IMR-90 (cell line): Measurements from ENCODE around the gene PARVG. TPM values are rescaled to one million over a fixed set of nuclear protein-coding genes. Genes with fewer than 3 reads are reported as not detected.

Experiments
- ATAC-seq: fragments of 200-7000 bp; cut with Tn5 transposase; 2 replicates; pipeline ENCODE4 v1.9.1; 2020; ENCODE audit warnings: low read depth, mild to moderate bottlenecking, moderate library complexity
- BruUV-seq: library from RNA; stranded (reverse); fragments of 400-500 nt; replicated peaks from 2 replicates; lab custom pipeline; 2021; lab: Mats Ljungman, UMichigan
- CTCF ChIA-PET: fragments of 300-600 bp; formaldehyde crosslinking; extraction: SDS; loops from one replicate; lab custom pipeline; 2021; ENCODE audit warnings: antibody characterized with exemption; lab: Yijun Ruan, JAX
- POLR2A ChIA-PET: fragments of 300-600 bp; sonication (Branson Sonifier 250); formaldehyde crosslinking; loops from one replicate; lab custom pipeline; 2022; ENCODE audit warnings: antibody characterized with exemption; ENCODE audit not compliant: unreplicated experiment; lab: Charles Lee
- DNase-seq: peaks from one replicate; pipeline ENCODE4 v3.0.0; 2013
- H2AFZ ChIP-seq: replicated peaks from 2 replicates; pipeline ENCODE3; 2013; ENCODE audit warnings: low read length, mild to moderate bottlenecking; ENCODE audit not compliant: poor library complexity
- H2AK5ac ChIP-seq: 2 replicates; pipeline ENCODE4 v1.6.1; 2013; ENCODE audit warnings: low read depth, low read length, inconsistent platforms
- H2AK9ac ChIP-seq: replicated peaks from 2 replicates; pipeline ENCODE3; 2013; ENCODE audit warnings: mild to moderate bottlenecking, low read depth, low read length, moderate library complexity; ENCODE audit not compliant: poor library complexity
- H2BK120ac ChIP-seq: 2 replicates; pipeline ENCODE4 v1.6.1; 2013; ENCODE audit warnings: low read depth, low read length, inconsistent platforms
- H2BK15ac ChIP-seq: 3 replicates; pipeline ENCODE4 v1.6.1; 2013; ENCODE audit warnings: low read depth, low read length, inconsistent platforms
- H2BK20ac ChIP-seq: 2 replicates; pipeline ENCODE4 v1.6.1; 2013; ENCODE audit warnings: low read depth, mild to moderate bottlenecking, inconsistent platforms, low read length, moderate library complexity
- H2BK5ac ChIP-seq: 2 replicates; pipeline ENCODE4 v1.6.1; 2013; ENCODE audit warnings: mild to moderate bottlenecking, low read depth, low read length, inconsistent platforms; ENCODE audit not compliant: poor library complexity, severe bottlenecking
- H3K14ac ChIP-seq: replicated peaks from 2 replicates; pipeline ENCODE4 v1.6.1; 2013; ENCODE audit warnings: low read depth, low read length, inconsistent platforms
- H3K18ac ChIP-seq: 2 replicates; pipeline ENCODE4 v1.6.1; 2013; ENCODE audit warnings: low read depth, low read length, control low read depth
- H3K23ac ChIP-seq: 2 replicates; pipeline ENCODE4 v1.6.1; 2013; ENCODE audit warnings: low read depth, low read length, inconsistent platforms
- H3K27ac ChIP-seq: 2 replicates; pipeline ENCODE4 v1.5.1; 2013; ENCODE audit warnings: mild to moderate bottlenecking, control low read depth, low read length; ENCODE audit not compliant: insufficient read depth
- H3K27me3 ChIP-seq: 2 replicates; pipeline ENCODE4 v1.6.1; 2013; ENCODE audit warnings: low read length; ENCODE audit not compliant: control insufficient read depth, insufficient read depth
- H3K36me3 ChIP-seq: 2 replicates; pipeline ENCODE4 v1.6.1; 2013; ENCODE audit warnings: low read length, mixed read lengths; ENCODE audit not compliant: control insufficient read depth, insufficient read depth
- H3K4ac ChIP-seq: 2 replicates; pipeline ENCODE4 v1.6.1; 2013; ENCODE audit warnings: low read depth, low read length, inconsistent platforms
- H3K4me1 ChIP-seq: 2 replicates; pipeline ENCODE4 v1.6.1; 2013; ENCODE audit warnings: low read length, mixed read lengths; ENCODE audit not compliant: control insufficient read depth, insufficient read depth
- H3K4me2 ChIP-seq: 2 replicates; pipeline ENCODE4 v1.6.1; 2013; ENCODE audit warnings: low read depth, mild to moderate bottlenecking, control low read depth, low read length, moderate library complexity
- H3K4me3 ChIP-seq: 2 replicates; pipeline ENCODE4 v1.5.1; 2013; ENCODE audit warnings: low read depth, mild to moderate bottlenecking, control low read depth, low read length, moderate library complexity; ENCODE audit not compliant: insufficient read depth
- H3K56ac ChIP-seq: 2 replicates; pipeline ENCODE4 v1.6.1; 2013; ENCODE audit warnings: low read length, inconsistent platforms; ENCODE audit not compliant: insufficient read depth; ENCODE audit errors: extremely low read depth
- H3K79me1 ChIP-seq, 2 experiments: 2 replicates each; pipeline ENCODE4 v1.6.1; 2013; ENCODE audit warnings: low read length in 2 of 2, inconsistent platforms in 1 of 2, low read depth in 1 of 2
- H3K9ac ChIP-seq: 2 replicates; pipeline ENCODE4 v1.6.1; 2013; ENCODE audit warnings: low read depth, low read length, control low read depth
- H3K9me1 ChIP-seq: 2 replicates; pipeline ENCODE4 v1.6.1; 2013; ENCODE audit warnings: low read length, inconsistent platforms; ENCODE audit not compliant: insufficient read depth
- H3K9me3 ChIP-seq: 2 replicates; pipeline ENCODE4 v1.6.1; 2013; ENCODE audit warnings: low read length; ENCODE audit not compliant: control insufficient read depth, insufficient read depth
- H4K20me1 ChIP-seq: 2 replicates; pipeline ENCODE4 v1.6.1; 2013; ENCODE audit warnings: low read length, inconsistent platforms; ENCODE audit not compliant: insufficient read depth
- H4K5ac ChIP-seq: 2 replicates; pipeline ENCODE4 v1.6.1; 2013; ENCODE audit warnings: mild to moderate bottlenecking, low read depth, low read length, control low read depth
- H4K8ac ChIP-seq, 2 experiments: 2 replicates each; pipeline ENCODE4 v1.6.1; 2013; ENCODE audit warnings: low read depth in 2 of 2, low read length in 2 of 2, control low read depth in 1 of 2, inconsistent platforms in 1 of 2
- H4K91ac ChIP-seq: 2 replicates; pipeline ENCODE4 v1.6.1; 2013; ENCODE audit warnings: low read depth, low read length, inconsistent platforms; ENCODE audit not compliant: insufficient read depth
- BHLHE40 ChIP-seq: fragments of 150-350 bp; IDR thresholded peaks from 2 replicates; pipeline ENCODE4 v1.6.1; 2016; ENCODE audit warnings: mild to moderate bottlenecking, low read depth, low read length
- ELK1 ChIP-seq: fragments of 150-350 bp; IDR thresholded peaks from 2 replicates; pipeline ENCODE4 v1.6.1; 2016; ENCODE audit warnings: low read depth, mild to moderate bottlenecking, low read length, moderate library complexity, borderline replicate concordance
- FOS ChIP-seq: fragments of 150-350 bp; IDR thresholded peaks from 2 replicates; pipeline ENCODE4 v1.6.1; 2016; ENCODE audit warnings: low read depth, low read length
- MAFK ChIP-seq: IDR thresholded peaks from 2 replicates; pipeline ENCODE4 v1.6.1; 2012; ENCODE audit warnings: low read depth, low read length, improper control_type of control experiment
- MAZ ChIP-seq: IDR thresholded peaks from 2 replicates; pipeline ENCODE4 v1.6.1; 2012; ENCODE audit warnings: low read depth, mild to moderate bottlenecking, low read length, improper control_type of control experiment, moderate library complexity, borderline replicate concordance
- MXI1 ChIP-seq: IDR thresholded peaks from 2 replicates; pipeline ENCODE4 v1.6.1; 2012; ENCODE audit warnings: low read depth, mild to moderate bottlenecking, low read length, moderate library complexity, borderline replicate concordance
- POLR2A ChIP-seq: IDR thresholded peaks from 2 replicates; pipeline ENCODE4 v1.6.1; 2012; ENCODE audit warnings: mild to moderate bottlenecking, low read depth, low read length
- SMC3 ChIP-seq: fragments of 150-350 bp; IDR thresholded peaks from 2 replicates; pipeline ENCODE4 v1.6.1; 2016; ENCODE audit warnings: low read depth, mild to moderate bottlenecking, antibody characterized with exemption, low read length, moderate library complexity
- WGBS, 2 experiments: methylation state at CpG; one replicate each; pipeline versions ENCODE4 v1.1.5 to v1.1.7; 2013; ENCODE audit warnings: missing lambda C conversion rate in 2 of 2; ENCODE audit not compliant: insufficient read length in 1 of 2; ENCODE audit errors: extremely low coverage in 2 of 2; 5-methylcytosine and 5-hydroxymethylcytosine counted together
- dilution Hi-C: fragments of 300-500 bp; cut with HindIII; formaldehyde crosslinking; loops from one replicate; pipeline ENCODE4 v1.14.3; 2018; ENCODE audit warnings: low sequenced_read_pairs; ENCODE audit not compliant: unreplicated experiment
- in situ Hi-C: fragments of 300-500 bp; cut with MboI; formaldehyde crosslinking; loops from 3 replicates; pipeline ENCODE4 v1.14.3; 2019; ENCODE audit warnings: low sequenced_read_pairs, inconsistent platforms, mixed read lengths
- intact Hi-C: fragments of 100-400 bp; cut with micrococcal nuclease; formaldehyde crosslinking; loops from 2 replicates; pipeline ENCODE4 v1.10.0; 2022
- polyA plus RNA-seq, 3 experiments: library from polyadenylated mRNA; depleted of rRNA; stranded (reverse); fragments of >200 nt; gene quantifications; 2 replicates each; pipeline ENCODE4 v1.2.3, GENCODE V29; 2012; ENCODE audit warnings: low replicate concordance in 1 of 3
- total RNA-seq: library from RNA; depleted of rRNA; stranded (reverse); fragments of >200 nt; gene quantifications from 2 replicates; pipeline ENCODE4 v1.2.3, GENCODE V29; 2012

PARVG gene
- total and polyA plus RNA-seq, 2 of the 4 experiments (the other 2 are of a cell fraction): not detected

GRCh38 chr22:44131989-44132685 lies 48.6 kb upstream of the PARVG start:
- no peak for DNase-seq
- no peaks in the 10 kb centered on the region for H3K4me1 ChIP-seq

More at GRCh38 chr22:44131989-44132685, 48.6 kb upstream of the PARVG start:
- H4K5ac ChIP-seq: no peak overlapping the region
- ChIA-PET CTCF (no interaction called here), POLR2A (no interaction called here)
- H4K8ac ChIP-seq: no peak overlapping the region
- H3K56ac ChIP-seq: no peak overlapping the region
- H2BK20ac ChIP-seq: no peak overlapping the region
- H2BK120ac ChIP-seq: no peak overlapping the region
- peaks cover 16% of the 10 kb centered on the region; the same call in 1 of the 2 replicates for H3K36me3 ChIP-seq
- intact Hi-C loops: no loop called here
- H3K14ac ChIP-seq: no peak overlapping the region
- H3K27me3 ChIP-seq: no peaks in the 10 kb centered on the region
- no peak overlapping the region for H3K4ac ChIP-seq
- in situ Hi-C loops: no loop called here
- no peaks in the 10 kb centered on the region; the same call in 1 of the 2 replicates for H4K20me1 ChIP-seq
- H2AFZ ChIP-seq: no peak overlapping the region
- H2BK15ac ChIP-seq: no peak overlapping the region
- TF ChIP-seq BHLHE40 (no peak), POLR2A (no peak), MAZ (no peak), FOS (no peak), MAFK (no peak), MXI1 (no peak), SMC3 (no peak), ELK1 (no peak)
- H3K4me3 ChIP-seq: no peak overlapping the region
- H3K4me2 ChIP-seq: no peak overlapping the region
- no peak for ATAC-seq
- no peak overlapping the region for H2AK9ac ChIP-seq
- no peak overlapping the region for H2BK5ac ChIP-seq
- H4K91ac ChIP-seq: no peak overlapping the region
- no peak overlapping the region for H3K18ac ChIP-seq
- 89% methylated on average over 5 of the region's 13 CpGs; no CpG with 5 or more reads in 1 of the 2 experiments for WGBS, 2 experiments
- no peaks in the 10 kb centered on the region; a peak in 1 of 4 replicates for H3K79me1 ChIP-seq
- H3K23ac ChIP-seq: no peak overlapping the region
- dilution Hi-C loops: no loop called here
- peaks cover 9% of the 10 kb centered on the region for H3K9me3 ChIP-seq
- H3K27ac ChIP-seq: no peak overlapping the region
- H3K9ac ChIP-seq: no peak overlapping the region
- no peak overlapping the region for H2AK5ac ChIP-seq
- no TSS peak for BruUV-seq
- H3K9me1 ChIP-seq: 0 out of 2 replicates have a peak, but pooled peaks cover 6% of the 10 kb centered on the region
